Left forelimb (tissue), 1 donor: ENCODE data around the gene NUTM2F.
"Not testable (repeated sequence)": the region's sequence is repeated elsewhere in the genome, so short reads cannot be mapped to it uniquely, and the experiment has no call there.

Experiments used
- DNase-seq: peaks from one replicate; pipeline ENCODE4 v3.0.0-alpha.2; 2018; ENCODE audit warnings: low spot score

Gene NUTM2F

DNA sequence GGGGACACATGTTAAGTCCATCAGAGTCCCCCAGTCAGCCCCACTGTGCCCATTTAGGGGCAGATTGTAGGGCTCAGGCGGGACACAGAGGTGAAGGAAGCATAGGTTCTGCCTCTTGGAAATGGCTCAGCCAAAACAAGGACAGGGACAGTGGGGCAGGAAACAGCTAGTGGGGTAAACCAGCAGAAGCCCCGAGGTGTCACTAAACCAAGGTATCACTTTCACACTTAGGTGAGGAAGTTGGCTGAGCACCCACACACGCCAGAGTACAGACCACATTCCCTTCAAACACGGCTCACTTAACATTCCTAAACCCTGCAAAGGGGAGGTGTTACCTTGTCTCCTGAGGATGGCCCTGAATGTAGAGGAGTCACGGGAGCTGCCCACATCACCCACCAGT lies 12.2 kb downstream of the NUTM2F start:
- not testable (repeated sequence) for DNase-seq

DNA sequence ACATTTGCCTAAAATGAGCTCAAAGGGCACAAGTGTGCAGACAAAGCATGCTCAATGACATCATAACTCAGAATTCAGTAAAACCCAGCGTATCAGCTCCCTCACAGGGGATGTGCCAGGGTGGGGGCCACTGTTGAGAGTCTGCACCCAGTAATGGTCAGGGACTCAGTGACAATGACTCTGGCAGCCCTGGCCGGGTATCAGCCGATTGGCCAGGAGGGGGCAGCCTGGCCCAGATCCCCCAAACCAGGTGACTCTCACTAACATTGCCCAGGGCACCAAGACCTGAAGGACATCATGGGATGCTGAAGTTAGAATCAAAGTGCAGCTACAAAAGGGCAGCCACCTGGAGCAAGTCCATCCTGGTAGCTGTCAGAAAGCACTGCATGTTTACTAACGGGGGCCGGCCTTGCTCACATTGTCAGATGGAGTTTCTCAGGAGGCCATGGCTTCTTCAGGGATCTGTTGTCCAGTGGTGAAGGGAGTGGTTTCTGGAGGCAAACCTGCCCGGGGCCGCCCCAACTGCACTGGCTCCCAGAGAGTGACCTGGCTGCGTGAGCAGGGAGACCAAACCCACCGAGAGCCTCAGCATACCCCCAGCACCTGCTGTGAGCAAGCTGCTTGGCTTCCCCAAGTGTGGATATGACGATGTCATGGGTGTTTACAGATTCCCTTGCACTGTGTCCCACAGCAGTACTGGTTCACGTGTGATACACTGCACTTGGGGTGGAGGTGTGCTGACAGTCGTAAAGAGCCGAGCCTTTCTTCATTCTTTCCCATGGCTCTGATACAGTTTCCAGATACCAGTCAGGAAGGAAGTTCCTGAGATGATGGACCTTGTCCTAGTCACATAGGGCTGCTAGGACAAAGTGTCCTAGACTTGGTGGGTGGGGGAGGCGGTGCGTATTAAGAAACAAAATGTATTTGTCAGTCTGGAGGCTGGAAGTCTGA lies 13.1 kb downstream of the NUTM2F start:
- not testable (repeated sequence) for DNase-seq

DNA sequence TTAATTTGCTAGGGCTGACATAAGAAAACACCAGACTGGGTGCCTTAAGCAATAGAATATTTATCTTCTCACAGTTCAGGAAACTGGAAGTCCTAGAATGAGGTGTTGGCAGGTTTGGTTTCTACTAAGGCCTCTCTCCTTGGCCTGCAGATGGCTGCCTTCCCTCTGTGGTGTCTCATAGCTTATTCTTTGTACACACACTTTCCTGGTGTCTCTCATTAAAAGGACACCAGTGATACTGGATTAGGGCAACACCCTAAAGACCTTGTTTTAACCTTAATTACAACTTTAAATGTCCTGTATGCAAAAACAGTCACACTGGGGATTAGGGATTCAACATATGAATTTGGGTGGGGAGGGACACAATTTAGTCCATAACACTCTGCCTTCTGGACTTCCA lies 25.1 kb downstream of the NUTM2F start:
- DNase-seq, result no peak

DNA sequence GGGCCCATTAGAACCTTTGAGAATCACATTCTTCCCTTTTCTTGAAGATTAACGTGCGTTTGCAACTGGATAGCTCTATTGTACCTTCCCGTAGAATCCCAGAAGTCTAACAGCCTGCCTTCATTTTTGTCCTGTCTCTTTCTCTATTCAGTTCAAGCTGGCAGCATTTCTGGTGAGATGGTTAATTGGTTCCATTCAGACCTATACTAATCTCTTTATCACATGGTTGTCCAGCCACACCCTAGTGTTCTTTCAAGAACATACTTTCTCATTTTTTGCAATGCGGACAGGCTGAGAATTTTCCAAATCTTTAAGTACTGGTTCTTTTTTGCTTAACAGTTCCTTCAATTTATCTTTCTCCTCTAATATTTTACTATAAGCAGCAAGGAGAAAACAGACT lies 26.0 kb downstream of the NUTM2F start:
- no peak for DNase-seq

DNA sequence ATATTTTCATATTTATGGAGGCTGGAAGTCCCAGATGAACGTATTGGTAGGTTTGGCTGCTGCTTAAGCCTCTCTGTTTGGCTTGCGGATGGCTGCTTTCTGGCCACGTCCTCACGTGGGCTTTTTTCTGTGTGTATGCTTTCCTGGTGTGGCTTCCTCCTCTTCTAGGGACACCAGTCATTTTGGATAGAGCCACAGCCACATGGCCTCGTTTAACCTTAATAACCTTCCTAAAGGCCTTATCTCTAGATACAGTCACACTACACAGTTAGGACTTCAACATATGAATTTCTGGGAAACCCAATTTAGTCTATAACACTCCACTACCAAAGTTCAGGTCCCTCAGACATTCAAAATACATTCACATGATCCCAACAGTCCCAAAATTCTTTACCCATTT lies 26.9 kb downstream of the NUTM2F start:
- no peak for DNase-seq

DNA sequence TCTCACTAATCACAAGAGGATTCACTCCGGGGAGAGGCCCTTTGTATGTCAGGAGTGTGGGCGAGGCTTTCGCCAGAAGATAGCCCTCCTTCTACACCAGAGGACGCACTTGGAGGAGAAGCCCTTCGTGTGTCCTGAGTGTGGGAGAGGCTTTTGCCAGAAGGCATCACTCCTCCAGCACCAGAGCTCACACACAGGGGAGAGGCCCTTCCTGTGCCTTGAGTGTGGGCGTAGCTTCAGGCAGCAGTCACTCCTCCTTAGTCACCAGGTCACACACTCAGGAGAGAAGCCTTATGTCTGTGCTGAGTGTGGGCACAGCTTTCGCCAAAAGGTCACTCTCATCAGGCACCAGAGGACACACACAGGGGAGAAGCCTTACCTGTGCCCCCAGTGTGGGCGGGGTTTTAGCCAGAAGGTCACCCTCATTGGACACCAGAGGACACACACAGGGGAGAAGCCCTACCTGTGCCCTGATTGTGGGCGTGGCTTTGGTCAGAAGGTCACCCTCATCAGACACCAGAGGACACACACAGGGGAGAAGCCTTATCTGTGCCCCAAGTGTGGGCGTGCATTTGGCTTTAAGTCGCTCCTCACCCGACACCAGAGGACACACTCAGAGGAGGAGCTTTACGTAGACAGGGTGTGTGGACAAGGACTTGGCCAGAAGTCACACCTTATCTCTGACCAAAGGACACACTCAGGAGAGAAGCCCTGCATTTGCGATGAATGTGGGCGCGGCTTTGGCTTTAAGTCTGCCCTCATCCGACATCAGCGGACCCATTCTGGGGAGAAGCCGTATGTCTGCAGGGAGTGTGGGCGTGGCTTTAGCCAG lies 27.8 kb downstream of the NUTM2F start:
- no peak for DNase-seq

DNA sequence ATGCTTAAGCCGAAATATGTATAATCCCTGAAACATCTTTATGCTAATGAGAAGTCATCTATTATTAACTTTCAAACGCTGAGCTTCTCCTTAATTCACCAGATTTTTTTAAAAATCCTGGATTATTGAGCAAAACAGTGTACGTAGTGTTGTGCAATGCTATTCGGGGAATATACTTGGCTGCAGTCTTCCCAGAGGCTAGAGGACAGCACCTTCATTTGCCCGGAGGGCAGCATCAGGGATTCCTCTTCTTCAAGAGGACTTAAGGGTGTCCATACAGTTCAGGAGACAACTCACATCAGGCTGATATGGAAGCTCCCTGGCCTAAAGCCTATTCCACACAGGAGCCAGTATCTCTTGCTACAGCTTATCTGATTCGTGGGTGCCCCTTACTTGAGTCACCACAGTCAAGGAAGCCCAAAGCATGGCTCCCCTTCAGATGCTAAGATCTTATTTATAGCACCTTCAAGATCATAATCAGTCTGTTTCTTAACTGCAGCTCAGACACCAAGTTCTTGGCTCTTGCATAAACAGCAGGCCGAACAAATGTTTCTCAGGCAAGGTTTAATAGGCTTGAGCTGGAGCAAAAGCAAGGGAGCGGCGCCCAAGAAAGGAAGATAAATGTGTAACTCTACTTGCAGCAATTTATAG lies 29.4 kb downstream of the NUTM2F start:
- no peak for DNase-seq

DNA sequence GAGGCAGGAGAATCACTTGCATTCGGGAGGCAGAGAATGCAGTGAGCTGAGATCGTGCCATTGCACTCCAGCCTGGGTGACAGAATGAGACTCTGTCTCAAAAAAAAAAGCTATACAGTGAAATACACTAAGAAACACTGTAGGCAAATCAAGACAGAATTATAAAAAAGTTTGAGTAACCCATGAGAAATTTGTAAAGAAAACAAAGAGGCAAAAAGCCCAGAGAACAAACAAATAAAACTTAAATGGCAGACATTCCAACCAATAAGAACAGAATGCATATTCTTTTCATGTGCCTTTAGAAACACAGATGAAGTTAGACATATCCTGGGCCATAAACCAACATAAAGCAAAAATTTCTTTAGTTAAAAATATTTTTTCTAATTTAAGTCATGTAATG lies 38.8 kb downstream of the NUTM2F start:
- DNase-seq, result no peak

DNA sequence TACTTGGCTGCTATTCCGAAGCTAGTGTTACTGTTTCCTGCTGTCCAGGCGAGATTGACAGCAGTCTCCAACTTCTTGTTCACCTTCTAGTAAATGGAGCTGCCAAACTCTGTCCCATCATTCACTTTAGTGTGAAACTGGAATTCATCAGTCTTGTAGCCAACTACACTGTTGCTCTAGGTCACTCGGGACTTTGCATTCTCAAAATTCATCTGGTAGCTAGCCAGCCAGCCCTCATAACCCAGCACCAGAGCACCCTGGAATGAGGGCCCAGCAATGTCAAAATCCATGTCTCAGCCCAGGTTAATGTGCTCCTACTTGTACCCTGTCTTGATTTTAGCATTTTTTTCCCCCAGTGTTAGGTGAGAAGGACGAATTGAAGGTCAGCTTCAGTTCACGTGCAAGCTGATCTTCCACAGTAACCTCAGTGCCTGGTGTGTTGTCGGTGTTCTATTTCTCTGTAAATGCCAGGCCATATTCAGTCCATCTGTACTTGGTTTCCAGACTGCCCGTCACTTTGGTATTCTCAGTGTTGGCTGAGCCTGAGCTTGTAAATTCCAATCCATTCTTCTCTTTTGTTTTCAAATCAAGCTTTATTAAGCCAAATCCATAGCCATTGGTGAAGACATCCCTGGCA lies 40.4 kb downstream of the NUTM2F start:
- DNase-seq, result no peak

DNA sequence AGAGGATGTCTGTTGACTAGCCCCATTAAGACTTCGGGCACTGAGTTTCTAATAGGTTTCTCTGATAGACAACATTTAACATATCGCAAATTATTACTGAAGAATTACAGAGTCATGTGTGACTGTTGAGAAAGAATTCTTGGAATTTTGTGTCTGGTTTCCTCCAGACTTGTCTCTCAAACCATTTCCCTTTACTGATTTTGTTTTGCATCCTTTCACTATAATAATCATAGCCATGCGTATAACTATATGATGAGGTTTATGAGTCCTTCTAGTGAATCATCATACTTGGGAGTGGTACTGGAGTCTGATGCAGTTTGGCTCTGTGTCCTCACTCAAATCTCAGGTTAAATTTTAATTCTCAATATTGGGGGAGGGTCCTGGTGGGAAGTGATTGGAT lies 42.3 kb downstream of the NUTM2F start:
- DNase-seq, result no peak

DNA sequence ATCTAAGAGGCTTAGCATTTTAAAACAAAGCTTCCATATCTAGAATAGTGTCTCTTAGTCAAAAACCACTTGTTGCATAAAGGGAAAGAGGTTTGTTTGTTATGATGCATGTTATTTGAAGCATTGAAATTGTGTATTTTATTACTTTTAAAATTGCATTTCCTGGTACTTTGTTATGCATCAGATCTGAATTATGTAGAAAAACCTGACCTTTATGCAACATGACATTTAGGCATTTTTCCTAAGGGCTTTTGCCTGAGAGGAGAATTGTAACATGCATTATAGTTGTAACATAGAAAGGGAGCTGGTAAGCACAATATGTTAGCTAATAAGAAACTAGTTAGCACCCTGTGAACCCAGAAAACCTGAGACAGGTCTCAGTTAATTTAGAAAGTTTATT lies 47.3 kb downstream of the NUTM2F start:
- DNase-seq, result no peak

DNA sequence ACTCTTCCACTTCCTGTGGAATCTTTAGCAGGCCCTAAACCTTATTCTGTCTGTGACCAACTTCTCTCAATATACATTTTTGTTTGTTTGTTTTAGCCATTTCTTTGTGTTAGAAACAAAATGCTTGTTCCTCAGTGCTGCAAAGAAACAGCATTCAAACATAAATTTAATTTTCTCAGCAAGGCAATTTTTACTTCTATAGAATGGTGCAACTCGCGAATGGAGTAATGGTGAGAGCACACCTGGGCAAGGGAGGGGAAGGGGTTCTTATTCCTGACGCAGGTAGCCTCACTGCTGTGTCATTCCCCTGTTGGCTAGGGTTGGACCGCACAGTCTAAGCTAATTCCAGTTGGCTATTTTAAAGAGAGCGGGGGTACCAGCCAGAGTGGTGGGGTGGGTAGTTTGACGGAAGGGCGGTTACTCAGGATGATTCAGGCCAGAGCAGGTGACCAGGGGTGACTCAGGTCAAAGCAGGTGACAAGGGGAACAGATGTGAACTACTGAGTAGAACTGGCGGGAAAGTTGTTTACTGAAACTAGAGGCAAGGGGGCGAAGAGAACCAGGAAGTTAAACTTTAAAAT lies 47.9 kb downstream of the NUTM2F start:
- DNase-seq, result no peak

DNA sequence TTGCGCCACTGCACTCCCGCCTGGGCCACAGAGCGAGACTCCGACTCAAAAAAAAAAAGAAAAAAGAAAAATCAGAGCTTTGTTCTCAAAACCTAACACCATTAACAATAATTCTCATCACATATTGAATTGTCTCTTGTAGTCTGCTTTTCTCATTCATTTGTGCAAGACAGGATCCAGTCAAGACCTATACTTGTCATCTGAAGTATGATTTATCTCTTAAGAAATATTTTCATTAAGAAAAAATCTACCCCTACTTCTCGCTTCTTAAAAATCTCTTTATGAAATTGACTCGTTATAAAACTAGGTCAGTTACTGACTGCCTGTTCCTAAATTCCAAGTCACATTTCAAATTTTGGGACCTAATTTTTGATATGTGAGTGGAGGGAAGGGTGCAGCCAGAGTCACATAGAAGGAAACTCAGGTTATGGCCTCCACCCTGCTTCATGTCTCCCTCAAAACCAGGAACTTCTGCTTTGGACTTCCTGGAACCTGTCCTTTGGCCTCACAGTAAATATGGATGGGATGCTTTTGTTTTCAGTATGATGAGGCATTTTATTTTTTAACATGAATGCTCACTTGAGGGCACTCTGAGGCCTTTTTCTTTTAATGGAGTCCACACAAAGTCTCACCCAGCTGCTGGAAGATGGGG lies 50.4 kb downstream of the NUTM2F start:
- DNase-seq, result no peak

DNA sequence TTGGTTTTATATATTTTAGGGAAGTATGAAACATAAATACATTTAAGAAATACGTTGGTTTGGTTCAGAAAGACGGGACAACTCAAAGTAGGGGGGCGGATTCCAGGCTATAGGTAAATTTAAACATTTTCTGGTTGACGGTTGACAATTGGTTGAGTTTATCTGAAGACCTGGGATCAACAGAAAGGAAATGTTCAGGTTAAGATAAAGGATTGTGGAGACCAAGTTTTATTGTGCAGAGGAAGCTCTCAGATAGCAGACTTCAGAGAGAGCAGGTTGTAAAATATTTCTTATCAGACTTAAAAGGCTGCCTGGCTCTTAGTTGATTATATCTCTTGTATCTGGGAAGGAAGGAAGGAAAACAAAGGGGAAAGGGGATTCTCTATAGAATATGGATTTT lies 51.4 kb downstream of the NUTM2F start:
- DNase-seq, result not testable (repeated sequence)

DNA sequence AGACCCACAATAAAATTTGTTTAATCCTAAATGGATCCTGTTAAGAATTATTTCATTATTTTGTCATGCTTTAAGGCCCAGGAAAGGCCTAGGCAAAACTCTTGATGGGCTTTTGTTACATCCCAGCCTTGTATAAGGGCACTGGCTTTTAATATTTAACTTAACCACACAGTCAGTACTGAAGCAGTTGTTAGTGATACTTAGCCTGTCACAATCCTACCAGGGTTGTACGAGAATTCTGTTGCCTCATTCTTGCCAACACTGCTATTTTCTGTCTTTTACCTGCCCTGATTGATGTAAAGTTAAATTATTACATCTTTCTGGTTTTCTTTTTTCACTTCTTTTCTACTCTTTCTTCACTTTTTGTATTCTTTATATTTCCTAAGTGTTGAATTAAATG lies 58.4 kb downstream of the NUTM2F start:
- no peak for DNase-seq

DNA sequence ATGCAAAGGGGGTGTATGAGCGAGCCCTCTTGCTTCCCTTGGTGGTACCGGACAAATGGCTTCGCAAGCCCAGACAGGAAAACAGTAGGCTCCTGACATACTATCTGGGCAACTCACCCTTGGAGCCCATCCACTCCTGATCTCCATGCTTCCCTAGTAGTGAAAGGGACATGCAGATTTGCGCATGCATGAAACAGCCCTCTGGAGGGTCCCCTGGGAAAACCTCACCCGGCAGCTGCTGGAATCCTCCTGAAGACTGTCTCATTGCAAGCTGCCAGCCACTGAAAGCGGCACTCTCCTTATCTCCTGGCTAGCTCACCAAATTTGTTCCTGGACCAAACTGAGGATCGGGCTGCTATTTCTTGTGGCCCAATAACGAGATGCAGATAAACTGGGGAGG lies 59.2 kb downstream of the NUTM2F start:
- DNase-seq, result no peak
